Uterus (tissue), 4 donors: ENCODE results near the gene FUT1. TPM values are rescaled to one million over a fixed set of nuclear protein-coding genes. Genes with fewer than 3 reads are reported as not detected.

Experiments used
- DNase-seq, 2 donors: peaks; one replicate each; pipeline ENCODE4 v3.0.0-alpha.2; 2019 to 2020
- H3K27ac ChIP-seq, 2 donors: fragments of 200-600 bp; sonication (generic); 1 replicate in 1 of 2; 2 replicates in 1 of 2; pipeline ENCODE4 v1.5.1; 2016 to 2018
- H3K27me3 ChIP-seq, 2 donors: fragments of 200-600 bp; sonication (generic); one replicate each; pipeline ENCODE4 v1.5.1; 2018 to 2019; ENCODE audit warnings: control low read depth in 1 of 2
- H3K36me3 ChIP-seq, 2 donors: fragments of 200-600 bp; sonication (generic); one replicate each; pipeline ENCODE4 v1.5.1; 2019; ENCODE audit warnings: control low read depth in 1 of 2
- H3K4me1 ChIP-seq, 2 donors: fragments of 200-600 bp; sonication (generic); one replicate each; pipeline ENCODE4 v1.5.1; 2018 to 2019; ENCODE audit warnings: control low read depth in 1 of 2
- H3K4me3 ChIP-seq, 2 donors: fragments of 200-600 bp; sonication (generic); 1 replicate in 1 of 2; 2 replicates in 1 of 2; pipeline ENCODE4 v1.5.1; 2018 to 2019; ENCODE audit warnings: mild to moderate bottlenecking in 1 of 2
- H3K9me3 ChIP-seq, 2 donors: fragments of 200-600 bp; sonication (generic); one replicate each; pipeline ENCODE4 v1.5.1; 2019; ENCODE audit warnings: control low read depth in 1 of 2
- CTCF ChIP-seq, 4 experiments: fragments of 200-600 bp in 2 of 4; fragments of 450-650 bp in 2 of 4; sonication (generic) in 2 of 4; IDR thresholded peaks; one replicate each; pipeline ENCODE4 v1.5.1; 2016 to 2019; ENCODE audit warnings: antibody characterized with exemption in 4 of 4, mild to moderate bottlenecking in 2 of 4, moderate library complexity in 1 of 4
- POLR2A ChIP-seq, 2 donors: fragments of 450-650 bp; IDR thresholded peaks; one replicate each; pipeline ENCODE4 v1.6.1; 2016; ENCODE audit warnings: antibody characterized with exemption in 2 of 2, mild to moderate bottlenecking in 1 of 2, moderate library complexity in 1 of 2
- intact Hi-C: fragments of 100-400 bp; cut with DNase I; formaldehyde crosslinking; loops from one replicate; pipeline ENCODE4 v1.15.1; 2023; ENCODE audit warnings: low total_unique reads
- total RNA-seq, 4 donors: library from RNA; depleted of rRNA in 3 of 4; stranded (reverse); fragments of >200 nt in 3 of 4; gene quantifications; one replicate each; pipeline versions ENCODE4 v1.1.0 to v1.2.4, GENCODE V29; 2014 to 2023
- donor health status: DM: yes; HTN: yes; CAD: no.

FUT1 gene
- total RNA-seq, 4 donors from 2014 or later: 1.5 to 17.7 (median 4.4) TPM

GRCh38 chr19:48738557-48739403, 13.7 kb downstream of the FUT1 start:
- H3K4me1 ChIP-seq: peaks cover 0 to 5% of the 10 kb centered on the region in 2 donors
- TF ChIP-seq POLR2A (IDR thresholded peaks at IDR 0.05) (peak; percentile 34 to 56), CTCF (IDR thresholded peaks at IDR 0.05) (peak in 3 of 4 experiments; percentile 68 to 88 (median 74))
- peak overlapping the region; percentile 9 to 49 for H3K4me3 ChIP-seq
- intact Hi-C loops: no loop called here
- DNase-seq: peak; percentile 94 to 95
- H3K36me3 ChIP-seq: no peaks in the 10 kb centered on the region
- H3K27ac ChIP-seq: peak overlapping the region; percentile 73 to 81
- H3K9me3 ChIP-seq: no peaks in the 10 kb centered on the region
- H3K27me3 ChIP-seq: no peaks in the 10 kb centered on the region

DNA sequence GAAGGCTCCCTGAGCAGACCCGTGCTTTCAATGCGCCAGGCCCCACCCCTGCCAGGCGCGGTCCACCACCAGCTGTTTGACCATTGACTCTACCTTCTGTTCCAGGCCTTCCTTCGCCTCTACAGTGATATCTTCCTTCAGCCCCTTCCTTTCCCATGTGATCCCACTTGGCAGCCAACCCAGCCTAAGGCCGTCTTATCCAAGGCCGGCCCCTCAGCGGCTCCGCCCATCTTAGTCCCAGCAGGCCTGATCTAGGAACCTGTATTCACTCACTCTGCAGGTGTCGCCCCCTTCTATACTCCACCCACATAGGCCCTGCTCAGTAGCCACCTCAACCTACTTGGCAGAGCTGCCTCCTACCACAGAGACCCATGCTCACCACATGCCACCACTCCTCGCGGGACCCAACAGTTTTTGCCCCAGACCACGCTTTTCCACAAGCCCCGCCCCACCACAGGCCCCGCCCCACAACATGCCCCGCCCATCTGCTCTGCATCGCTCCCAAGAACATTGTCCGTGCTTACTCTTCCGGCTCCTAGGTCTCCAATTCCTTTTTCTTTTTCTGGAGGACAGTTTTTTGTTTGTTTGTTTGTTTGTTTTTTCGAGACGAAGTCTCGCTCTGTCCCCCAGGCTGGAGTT, 15.0 kb downstream of the FUT1 start:
- intact Hi-C loops: no loop called here
- Histone ChIP-seq H3K27ac (peak overlapping the region in 1 of 2 donors; percentile 36), H3K36me3 (no peaks in the 10 kb centered on the region), H3K4me1 (peaks cover 0 to 5% of the 10 kb centered on the region in 2 donors), H3K9me3 (no peaks in the 10 kb centered on the region), H3K4me3 (no peak overlapping the region), H3K27me3 (no peaks in the 10 kb centered on the region)
- no peak for TF ChIP-seq CTCF (IDR thresholded peaks at IDR 0.05)
- no peak for TF ChIP-seq POLR2A (IDR thresholded peaks at IDR 0.05)
- no peak for DNase-seq

DNA sequence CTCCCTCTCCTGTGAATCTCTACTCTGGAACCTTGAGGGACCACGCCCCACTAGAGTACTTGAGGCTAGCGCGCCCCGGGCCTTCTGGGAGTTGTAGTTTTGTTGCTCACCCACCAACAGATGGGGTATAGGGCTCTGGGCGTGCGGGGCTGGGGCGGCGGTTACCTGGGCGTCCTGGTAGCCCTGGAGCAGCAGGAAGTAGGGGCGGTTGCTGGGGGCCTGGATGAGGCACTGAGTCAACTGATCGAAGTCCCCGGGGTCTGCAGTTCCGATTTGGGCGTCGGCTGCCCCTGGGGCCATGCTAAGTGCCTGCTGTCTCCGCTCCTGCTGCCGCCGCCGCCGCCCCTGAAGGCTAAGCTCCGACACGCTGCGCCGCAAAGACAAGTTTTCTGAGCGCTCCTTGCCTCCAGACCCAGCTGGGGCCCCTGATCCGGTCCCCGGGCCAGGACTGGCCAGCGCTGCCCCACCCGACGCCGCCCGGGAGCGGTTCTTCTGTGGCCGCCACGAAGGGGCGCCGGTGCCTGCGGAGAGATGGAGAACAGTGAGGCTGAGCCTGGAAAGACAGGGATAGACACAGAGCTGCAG, 17.3 kb downstream of the FUT1 start:
- TF ChIP-seq POLR2A (IDR thresholded peaks at IDR 0.05): no peak
- H3K27ac ChIP-seq: no peak overlapping the region
- no peaks in the 10 kb centered on the region for H3K27me3 ChIP-seq
- no peaks in the 10 kb centered on the region for H3K36me3 ChIP-seq
- H3K9me3 ChIP-seq: no peaks in the 10 kb centered on the region
- peaks cover 0 to 5% of the 10 kb centered on the region in 2 donors for H3K4me1 ChIP-seq
- DNase-seq: no peak
- no peak overlapping the region for H3K4me3 ChIP-seq
- intact Hi-C loops: no loop called here

- intact Hi-C loops: no loop called here
- Histone ChIP-seq H3K36me3 (no peaks in the 10 kb centered on the region), H3K4me3 (no peak overlapping the region), H3K4me1 (peaks cover 0 to 5% of the 10 kb centered on the region in 2 donors), H3K27me3 (no peaks in the 10 kb centered on the region), H3K27ac (no peak overlapping the region), H3K9me3 (no peaks in the 10 kb centered on the region)
- no peak for DNase-seq
- no peak for TF ChIP-seq POLR2A (IDR thresholded peaks at IDR 0.05)
- no peak for TF ChIP-seq CTCF (IDR thresholded peaks at IDR 0.05)
These were observed 17.8 kb downstream of the FUT1 start for GRCh38 chr19:48734625-48735024.

- TF ChIP-seq POLR2A (IDR thresholded peaks at IDR 0.05) (no peak), CTCF (IDR thresholded peaks at IDR 0.05) (no peak)
- no peaks in the 10 kb centered on the region for H3K9me3 ChIP-seq
- DNase-seq: no peak
- no peak overlapping the region for H3K4me3 ChIP-seq
- no peaks in the 10 kb centered on the region for H3K4me1 ChIP-seq
- no peak overlapping the region for H3K27ac ChIP-seq
- intact Hi-C loops: no loop called here
- no peaks in the 10 kb centered on the region for H3K27me3 ChIP-seq
- no peaks in the 10 kb centered on the region for H3K36me3 ChIP-seq
These were observed 21.0 kb downstream of the FUT1 start for GRCh38 chr19:48731452-48731851.
